Cardiac septum (tissue), 1 donor: Measurements from ENCODE around the gene SAMD13. TPM values are rescaled to one million over a fixed set of nuclear protein-coding genes. Genes with fewer than 3 reads are reported as not detected.
"Not testable (repeated sequence)": the region's sequence is repeated elsewhere in the genome, so short reads cannot be mapped to it uniquely, and the experiment has no call there.

Experiments
- DNase-seq: peaks from one replicate; pipeline ENCODE4 v3.0.0-alpha.2; 2020; ENCODE audit warnings: low spot score
- intact Hi-C: fragments of 100-400 bp; cut with DNase I; formaldehyde crosslinking; loops from one replicate; pipeline ENCODE4 v1.14.0; 2022
- total RNA-seq: library from RNA; stranded (reverse); fragmentation: NEBNext Ultra II Directional; extraction: Animal tissue kit (Norgen Biotek cat#: 25700); gene quantifications from one replicate; pipeline ENCODE4 v1.2.1, GENCODE V29; 2021
- donor health status: DM: no; HTN: no; CAD: no.

Gene SAMD13
- total RNA-seq, 1 donor from 2014 or later, result 0.78 TPM

DNA sequence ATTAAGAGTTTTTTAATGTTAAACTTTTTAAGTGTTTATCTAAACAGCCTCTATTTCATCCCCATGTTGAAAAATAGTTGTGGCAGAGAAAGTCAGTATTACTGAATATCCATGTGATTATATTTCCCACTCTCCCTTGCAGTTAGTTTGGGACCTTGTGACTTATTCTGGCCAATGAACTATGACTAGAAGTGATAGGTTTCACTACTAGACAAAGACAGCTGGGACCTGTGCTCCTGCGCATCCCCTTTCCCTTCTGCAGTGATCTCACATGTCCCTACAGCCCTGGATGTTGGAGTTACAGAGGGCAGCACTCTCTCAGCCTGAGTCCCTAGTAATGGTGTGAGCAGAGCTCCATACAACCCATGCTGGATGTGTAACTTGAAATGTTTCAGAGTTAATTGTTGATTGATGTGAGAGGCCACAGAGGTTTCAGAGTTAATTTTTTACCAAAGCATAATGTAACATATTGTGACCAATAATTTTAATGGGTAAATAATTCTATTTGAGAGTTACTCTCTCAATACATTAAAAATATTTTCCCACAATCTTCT lies 18.7 kb upstream of the SAMD13 start:
- intact Hi-C loops, result no loop called here

DNA sequence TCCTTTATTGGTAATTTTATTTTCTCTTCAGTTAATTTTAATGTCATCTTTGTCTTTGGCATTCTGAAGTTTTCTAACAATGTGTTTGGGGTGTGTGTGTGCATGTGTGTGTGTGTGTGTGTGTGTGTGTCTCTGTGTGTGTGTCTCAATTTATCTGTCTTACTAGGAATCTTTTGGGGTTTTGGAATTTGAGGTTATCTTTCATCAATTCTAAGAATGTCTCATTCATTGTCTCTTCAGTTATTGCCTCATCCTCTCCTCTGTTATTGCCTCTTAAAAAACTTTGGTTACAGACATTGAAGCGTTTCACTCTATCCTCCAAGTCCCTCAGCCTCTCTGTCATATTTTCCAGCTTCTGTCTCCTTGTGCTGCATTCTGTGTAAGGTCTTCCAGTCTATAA lies 18.1 kb upstream of the SAMD13 start:
- intact Hi-C loops, result no loop called here
- no peak for DNase-seq

More for the DNA sequence above, 18.7 kb upstream of the SAMD13 start:
- DNase-seq, result no peak

DNA sequence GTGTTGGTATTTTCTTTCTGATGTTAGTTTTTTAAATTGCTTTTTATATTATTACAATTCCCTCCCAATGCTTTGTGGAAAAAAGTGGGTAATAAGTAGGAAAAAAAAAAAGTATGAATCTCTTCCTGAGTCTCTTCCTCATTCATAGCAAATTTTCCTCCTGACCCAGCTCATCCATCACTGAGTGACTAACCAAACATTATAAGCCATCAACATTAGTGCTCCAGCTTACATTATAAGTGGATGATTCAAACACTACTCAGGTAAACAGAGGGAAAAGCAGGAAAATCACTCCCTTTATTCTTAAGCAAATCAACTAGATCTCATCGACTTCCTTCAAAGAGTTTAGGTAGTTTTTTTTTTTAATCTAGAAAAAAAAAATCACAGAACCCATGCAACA lies 15.4 kb upstream of the SAMD13 start:
- no peak for DNase-seq
- intact Hi-C loops, result no loop called here

DNA sequence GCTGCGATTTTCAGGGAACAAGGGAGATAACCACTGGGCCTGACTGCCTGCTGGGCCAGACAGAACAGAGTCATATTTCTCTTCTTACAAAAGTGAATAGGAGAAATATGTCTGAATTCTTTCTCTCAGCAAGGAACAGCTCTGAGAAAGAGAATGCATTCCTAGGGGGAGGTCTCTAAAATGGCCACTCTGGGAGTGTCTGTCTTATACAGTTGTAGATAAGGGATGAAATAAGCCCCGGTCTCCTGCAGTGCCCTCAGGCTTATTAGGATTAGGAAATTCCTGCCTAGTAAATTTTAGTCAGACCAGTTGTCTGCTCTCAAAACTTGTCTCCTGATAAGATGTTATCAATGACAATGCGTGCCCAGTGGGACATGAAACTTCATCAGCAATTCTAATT lies 14.1 kb upstream of the SAMD13 start:
- intact Hi-C loops, DNase-seq: not testable (repeated sequence)

DNA sequence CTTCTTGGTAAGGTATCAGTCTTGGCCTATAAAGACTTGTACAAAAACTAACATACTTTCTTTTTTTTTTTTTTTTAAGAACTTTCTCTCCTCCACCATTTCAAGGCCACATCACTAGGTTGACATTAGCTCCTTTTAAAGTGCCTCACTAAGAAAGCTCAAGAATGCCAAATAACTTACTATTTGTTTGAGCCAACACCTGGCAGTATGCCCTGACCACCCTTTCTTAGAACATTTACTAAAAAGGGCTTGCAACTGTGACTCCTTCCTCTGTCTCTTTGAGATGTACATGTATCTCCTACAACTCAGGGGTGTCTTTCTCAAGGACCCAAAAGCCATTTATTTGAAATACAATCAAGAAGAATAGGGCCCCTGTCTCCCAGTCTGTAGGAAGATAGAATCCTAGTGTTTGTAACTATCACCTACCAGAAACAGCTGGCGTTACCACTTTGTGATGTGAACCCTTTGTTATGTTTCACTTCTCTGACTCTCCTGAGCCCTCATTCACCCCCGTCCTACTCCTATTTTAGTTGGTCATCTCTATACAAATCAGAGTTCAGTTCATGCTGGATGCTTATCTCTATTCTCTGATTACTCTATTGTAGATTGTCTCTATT lies 12.2 kb upstream of the SAMD13 start:
- intact Hi-C loops, result no loop called here
- no peak for DNase-seq

DNA sequence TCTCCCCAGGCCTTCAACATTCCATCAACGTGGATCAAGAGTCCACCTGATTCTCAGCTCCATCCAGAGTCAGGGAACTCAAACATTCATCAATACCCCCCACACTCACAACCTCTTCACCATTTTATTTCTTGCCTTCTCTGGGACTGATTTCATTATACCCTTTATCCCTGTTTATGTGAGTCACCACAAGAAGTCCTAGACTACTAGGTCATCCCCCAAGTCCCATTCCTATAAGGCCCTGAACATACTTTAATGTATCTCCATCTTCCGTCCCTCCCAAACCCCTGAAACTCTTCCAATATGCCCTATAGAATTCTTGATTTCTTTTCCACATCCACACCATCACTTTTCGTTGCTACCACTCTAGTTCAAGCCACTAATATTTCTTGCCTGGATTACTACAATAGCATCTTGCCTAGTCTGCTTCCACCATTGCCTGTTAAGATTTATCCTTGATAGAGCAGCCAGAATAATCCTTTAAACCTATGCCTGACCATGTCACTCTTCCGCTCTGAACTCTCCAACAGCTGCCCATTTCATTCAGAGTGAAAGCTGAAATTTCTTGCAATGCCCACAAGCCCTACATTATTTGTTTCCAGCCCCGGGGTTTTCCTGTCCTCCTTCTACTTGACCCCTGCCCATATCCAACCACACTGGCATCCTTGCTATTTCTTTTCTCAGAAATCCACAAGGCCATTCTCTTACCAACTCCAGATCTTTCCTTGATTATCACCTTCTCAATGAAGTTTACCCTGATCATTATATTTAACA lies 9.4 kb upstream of the SAMD13 start:
- DNase-seq, result no peak
- intact Hi-C loops, result loop anchor here (10.0 kb wide), 2 partner anchors 313 to 463 kb away; no protein-coding TSS in a partner anchor

DNA sequence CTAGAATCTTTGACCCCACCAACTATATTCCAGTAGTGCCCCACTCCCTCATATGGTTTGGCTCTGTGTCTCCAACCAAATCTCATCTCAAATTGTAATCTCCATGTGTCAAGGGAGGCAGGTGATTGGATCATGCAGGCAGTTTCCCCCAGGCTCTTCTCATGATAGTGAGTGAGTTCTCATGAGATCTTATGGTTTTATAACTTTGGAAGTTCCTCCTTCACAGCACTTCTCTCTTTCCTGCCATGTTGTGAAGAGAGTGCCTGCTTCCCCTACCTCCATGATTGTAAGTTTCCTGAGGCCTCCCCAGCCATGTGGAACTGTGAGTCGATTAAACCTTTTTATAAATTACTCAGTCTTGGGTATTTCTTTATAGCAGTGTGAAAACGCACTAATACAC lies 7.7 kb upstream of the SAMD13 start:
- intact Hi-C loops, result loop anchor here (10.0 kb wide), 2 partner anchors 311 to 461 kb away; no protein-coding TSS in a partner anchor
- DNase-seq, result no peak

DNA sequence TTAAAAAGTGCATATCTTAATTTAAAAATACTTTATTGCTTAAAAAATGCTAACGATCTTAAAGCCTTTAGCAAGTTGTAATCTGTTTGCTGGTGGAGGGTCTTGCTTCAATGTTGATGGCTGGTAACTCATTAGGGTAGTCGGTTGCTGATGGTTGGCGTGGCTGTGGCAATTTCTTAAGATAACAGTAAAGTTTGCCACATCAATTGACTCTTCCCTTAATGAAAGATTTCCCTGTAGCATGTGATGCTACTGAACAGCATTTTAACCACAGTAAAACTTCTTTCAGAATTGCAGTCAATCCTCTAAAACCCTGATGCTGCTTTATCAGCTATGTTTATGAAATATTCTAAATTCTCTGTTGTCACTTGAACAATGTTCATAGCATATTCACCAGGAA lies 6.8 kb upstream of the SAMD13 start:
- intact Hi-C loops, result loop anchor here (10.0 kb wide), 2 partner anchors 310 to 460 kb away; no protein-coding TSS in a partner anchor
- DNase-seq, result no peak

DNA sequence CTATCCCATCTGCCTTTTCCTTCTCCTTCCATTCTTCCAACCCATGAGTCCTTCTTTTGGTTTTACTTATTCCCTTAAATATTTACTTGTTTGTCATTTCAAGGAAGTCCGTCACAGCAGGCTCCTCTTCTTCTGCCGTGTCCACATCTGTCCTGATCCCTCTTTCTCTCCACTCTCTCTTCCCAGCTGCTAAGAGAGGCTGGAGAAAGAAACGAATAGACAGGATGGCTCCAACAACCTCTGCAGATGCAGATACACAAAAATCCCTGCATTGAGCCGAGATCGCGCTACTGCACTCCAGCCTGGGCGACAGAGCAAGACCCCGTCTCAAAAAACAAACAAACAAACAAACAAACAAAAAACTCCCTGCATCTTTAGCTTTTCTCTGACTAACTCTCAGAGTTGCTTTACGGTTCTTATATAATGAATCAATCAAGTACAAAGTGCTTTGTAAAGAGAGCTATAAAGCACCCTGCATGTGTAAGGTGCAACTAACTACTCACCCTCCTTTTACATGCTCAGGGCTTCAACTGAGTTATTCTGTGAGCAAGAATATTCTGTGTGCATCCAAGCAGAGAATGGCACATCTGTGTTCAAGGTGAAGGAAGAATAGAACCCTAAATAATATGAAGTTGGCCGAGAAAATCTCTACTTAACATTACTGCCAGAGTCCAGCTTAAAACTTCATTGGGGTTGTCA lies 3.8 kb upstream of the SAMD13 start:
- intact Hi-C loops, result loop anchor here (10.0 kb wide), 2 partner anchors 307 to 457 kb away; no protein-coding TSS in a partner anchor
- DNase-seq, result no peak

DNA sequence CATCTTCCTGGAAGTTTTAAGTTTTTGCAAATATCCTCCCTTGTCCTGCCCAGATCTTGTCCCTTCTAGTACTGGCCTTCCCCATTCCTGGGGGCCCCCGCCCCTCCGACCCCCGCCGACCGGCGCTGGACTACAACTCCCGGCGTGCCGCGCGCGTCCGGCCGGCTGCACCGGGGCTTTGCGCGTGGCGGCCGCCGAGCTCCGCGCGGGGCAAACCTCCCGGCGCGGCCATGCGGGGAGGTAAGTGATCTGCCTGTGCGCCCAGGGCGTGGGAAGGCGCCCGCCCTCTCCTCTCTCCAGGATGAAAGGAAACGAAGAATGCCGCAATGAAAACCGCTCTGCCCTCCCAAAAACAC lies 3.2 kb upstream of the SAMD13 start:
- peak; percentile 78 for DNase-seq
- intact Hi-C loops, result loop anchor here (10.0 kb wide), 2 partner anchors 306 to 456 kb away; no protein-coding TSS in a partner anchor

DNA sequence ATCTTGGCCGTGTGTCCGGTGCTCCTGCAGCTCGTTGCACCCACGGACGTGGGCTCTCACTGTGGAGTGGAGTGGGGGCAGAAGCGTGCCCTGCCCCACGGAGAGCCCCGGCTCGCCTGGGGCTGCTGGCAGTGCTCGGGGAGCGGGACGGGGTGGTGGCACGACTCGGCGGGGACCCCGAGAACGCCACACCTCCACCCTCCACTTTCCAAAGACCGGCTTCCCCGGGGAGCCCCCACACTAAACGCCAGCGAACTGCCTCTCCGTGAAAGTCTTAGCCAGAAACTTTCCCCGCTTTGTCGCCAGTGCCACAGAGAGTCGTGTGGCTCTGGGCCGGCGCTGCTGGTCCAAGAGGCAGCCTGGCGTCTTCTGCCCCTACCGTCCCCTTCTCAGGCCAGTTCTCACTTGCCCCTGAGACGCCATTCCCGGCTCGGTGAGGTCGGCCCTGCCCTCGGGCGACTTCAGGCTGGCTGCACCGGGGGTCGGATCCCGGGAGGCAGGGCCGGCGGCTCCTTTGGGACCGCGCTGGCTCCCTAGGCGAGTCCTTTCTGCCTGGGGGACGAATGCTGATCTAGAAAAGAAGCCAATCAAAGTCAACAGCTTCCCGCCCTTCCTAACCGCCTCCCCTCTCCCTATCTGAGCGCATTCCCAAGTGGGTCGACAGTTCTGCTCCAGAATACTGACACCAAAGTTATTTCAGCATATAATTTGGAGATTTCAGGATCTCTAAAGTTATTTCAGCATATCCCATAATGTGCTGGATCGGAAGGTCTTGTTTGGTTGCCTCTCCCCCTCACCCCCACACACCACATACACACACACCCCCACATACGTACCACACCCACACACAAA lies 2.6 kb upstream of the SAMD13 start:
- intact Hi-C loops, result loop anchor here (10.0 kb wide), 2 partner anchors 306 to 456 kb away; no protein-coding TSS in a partner anchor
- DNase-seq, result peak; percentile 77

DNA sequence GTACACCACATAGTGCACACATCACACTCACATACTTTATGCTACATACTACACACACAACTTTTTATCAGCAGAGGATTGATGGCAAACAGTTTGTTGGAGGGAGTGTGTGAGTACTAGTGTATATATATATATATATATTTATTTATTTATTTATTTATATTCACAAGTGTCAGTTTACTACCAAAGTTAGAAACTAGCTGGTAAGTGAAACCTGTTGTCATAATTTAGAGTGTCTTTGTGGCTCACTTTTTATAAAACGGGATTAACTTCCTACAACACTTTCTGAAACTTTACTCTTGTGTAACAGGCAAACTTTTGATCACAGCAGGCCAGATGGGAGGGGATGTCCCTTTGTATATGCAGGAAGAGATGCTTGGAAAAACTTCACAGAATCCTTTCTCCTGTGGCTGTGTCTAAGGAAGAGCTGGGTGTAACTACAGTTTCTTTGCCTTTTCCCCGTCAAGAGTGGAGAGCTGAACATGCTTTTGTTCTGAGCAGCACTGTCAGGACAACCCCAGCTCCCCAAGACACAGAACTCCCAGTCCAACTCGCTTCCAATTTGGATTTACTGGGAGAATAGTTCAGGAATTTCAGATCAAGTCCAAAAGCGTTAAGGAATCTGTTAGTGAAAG lies 1.9 kb upstream of the SAMD13 start:
- no peak for DNase-seq
- intact Hi-C loops, result loop anchor here (10.0 kb wide), 2 partner anchors 305 to 455 kb away; no protein-coding TSS in a partner anchor

DNA sequence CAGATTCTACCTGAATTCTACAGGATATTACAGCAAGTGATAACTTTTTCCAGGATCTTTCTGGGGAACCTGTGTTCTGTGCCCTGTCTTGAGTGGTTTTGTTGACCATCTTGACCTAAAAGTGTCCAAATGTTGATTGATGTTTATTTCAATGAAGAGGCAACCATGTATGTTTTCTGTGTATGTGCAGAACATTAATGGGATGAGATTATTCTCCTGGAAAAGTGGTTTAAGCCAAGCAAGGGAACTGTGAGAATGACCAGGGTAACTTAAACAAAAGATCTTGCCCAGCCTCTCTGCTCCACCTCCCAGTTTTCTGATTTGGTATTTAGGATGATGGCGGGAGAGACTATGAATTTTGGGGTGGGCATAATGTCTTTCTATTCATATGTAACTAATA lies 1.0 kb upstream of the SAMD13 start:
- no peak for DNase-seq
- intact Hi-C loops, result no loop called here

DNA sequence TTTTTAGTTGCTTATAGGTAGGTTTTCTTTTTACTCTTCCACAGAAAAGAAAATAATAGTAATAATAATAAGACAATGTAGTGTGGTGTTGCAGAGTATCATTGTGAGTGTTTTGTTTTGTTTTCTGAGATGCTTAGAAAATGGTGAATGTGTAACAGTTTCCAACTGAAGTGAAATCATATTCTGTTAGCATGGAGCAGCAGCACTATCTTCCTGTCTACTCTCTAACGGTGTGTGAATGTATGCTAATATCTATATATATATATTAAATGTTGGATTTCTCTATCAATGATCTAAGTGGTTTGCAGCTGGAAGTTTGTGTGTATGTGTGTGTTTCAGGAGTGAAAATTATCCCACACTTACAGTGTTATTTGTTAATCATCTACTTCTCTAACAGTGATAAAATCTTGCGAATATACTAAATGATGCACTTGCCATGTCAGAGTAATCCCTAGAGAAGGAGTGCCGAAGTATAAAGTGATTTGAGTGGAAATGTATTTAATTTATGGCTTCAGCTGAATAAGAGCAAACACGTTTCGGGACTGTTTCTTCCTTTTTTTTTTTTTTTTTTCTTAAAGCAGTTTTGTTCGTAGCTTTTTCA lies 377 bp downstream of the SAMD13 start:
- intact Hi-C loops, result no loop called here
- no peak for DNase-seq

DNA sequence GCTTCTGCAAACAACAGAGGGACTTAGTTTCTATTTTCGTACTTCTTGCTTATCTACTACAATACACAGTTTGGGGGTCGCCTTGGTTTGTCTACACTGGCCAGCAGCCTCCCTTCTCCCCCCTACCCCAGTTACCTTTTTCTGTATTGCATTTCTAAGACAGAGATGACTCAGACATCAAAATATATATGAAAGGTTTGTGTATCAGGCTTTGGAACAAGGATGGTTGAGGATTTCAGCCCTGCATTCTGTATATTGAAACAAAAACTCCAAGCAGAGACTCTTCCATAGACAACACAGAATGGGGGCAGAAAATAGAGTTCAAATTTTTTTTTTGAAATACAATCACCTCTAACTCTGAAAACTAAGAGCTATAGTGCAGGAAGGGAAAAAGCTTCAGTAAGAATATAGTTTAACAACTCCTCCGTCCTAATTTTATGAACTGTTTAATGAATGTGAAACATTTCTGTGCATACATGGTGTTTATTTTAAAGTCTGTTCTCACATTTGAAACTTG lies 1.9 kb downstream of the SAMD13 start:
- intact Hi-C loops, result no loop called here

DNA sequence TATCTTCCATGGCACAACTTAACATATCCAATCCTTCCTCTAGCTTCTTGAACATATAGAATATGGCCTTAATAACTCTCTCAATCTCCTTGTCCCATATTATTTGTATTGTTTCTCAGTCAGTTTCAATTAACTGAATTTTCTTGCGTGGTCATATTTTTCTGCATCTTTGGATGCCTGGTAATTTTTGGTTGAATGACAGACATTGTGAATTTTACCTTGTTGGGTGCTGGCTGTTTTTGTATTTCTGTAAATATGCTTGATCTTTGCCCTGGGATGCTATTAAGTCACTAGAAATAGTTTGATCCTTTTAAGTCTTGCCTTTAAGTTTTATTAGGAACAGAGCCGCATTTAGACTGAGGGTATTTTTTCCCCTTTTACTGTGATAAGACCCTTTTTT lies 5.9 kb downstream of the SAMD13 start:
- intact Hi-C loops, result loop anchor here (5.0 kb wide), 1 partner anchor 65 kb away; no protein-coding TSS in a partner anchor
- DNase-seq, result no peak

More for the DNA sequence above, 1.9 kb downstream of the SAMD13 start:
- DNase-seq, result no peak

DNA sequence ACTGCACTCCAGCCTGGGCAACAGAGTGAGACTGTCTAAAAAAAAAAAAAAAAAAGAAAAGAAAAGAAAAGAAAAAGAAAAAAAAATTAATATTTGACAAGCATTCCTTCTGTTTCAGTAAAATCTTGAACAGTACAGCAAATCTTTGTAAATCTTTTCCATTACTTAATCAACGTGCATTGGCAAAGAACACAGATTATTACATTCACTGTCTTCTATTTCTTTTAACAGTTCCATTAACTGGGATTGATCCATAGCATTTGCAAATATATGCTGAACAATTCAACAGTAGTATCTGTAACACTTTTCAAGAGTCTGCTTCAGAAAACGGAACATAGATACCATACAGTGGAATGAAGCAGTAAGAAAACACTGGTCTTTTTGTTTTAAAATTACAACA lies 9.8 kb downstream of the SAMD13 start:
- DNase-seq, result no peak
- intact Hi-C loops, result no loop called here

DNA sequence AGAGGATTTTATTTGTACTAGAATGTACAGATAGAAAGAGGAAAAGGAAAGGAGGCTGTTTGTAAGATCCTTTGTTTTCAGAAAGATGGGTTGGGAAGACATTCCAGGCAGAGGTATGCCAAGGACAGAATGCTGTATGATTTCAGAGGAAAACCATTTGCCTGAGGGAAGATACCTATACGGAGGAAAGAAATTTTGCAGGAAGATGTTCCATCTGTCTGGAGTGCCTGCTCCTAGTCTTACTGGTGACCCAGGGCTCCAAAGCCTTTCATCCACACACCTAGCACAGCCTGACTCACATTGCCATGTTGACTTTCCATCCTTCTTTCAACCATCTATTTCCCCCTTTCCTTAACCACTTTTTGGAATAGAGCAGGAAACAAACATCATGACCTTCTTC lies 18.2 kb downstream of the SAMD13 start:
- intact Hi-C loops, result no loop called here
- DNase-seq, result no peak
